Right ventricle myocardium inferior (tissue), 1 donor: ENCODE results near the gene SAXO1. TPM values are rescaled to one million over a fixed set of nuclear protein-coding genes. Genes with fewer than 3 reads are reported as not detected.

ENCODE experiments used
- ATAC-seq: fragments of 200-7000 bp; cut with Tn5 transposase; one replicate; pipeline ENCODE4 v1.9.1; 2020; ENCODE audit warnings: mild to moderate bottlenecking, moderate library complexity
- DNase-seq: peaks from one replicate; pipeline ENCODE4 v3.0.0; 2021; ENCODE audit errors: missing footprints
- intact Hi-C: fragments of 100-400 bp; cut with DNase I; formaldehyde crosslinking; loops from one replicate; pipeline ENCODE4 v1.11.0; 2022
- total RNA-seq: library from RNA; stranded (reverse); fragmentation: NEBNext Ultra II Directional; extraction: Animal tissue kit (Norgen Biotek cat#: 25700); gene quantifications from one replicate; pipeline ENCODE4 v1.2.1, GENCODE V29; 2021
- donor health status: DM: no; HTN: yes; CAD: no; lungs with severe emphysema.

The SAXO1 gene
- total RNA-seq, 1 donor from 2014 or later = not detected

GRCh38 chr9:18925880-18926279, 107.1 kb downstream of the SAXO1 start:
- ATAC-seq (no peak), DNase-seq (no peak)
- intact Hi-C loops = no loop called here

GRCh38 chr9:18923671-18924430, 109.2 kb downstream of the SAXO1 start:
- DNase-seq = no peak
- ATAC-seq = no peak
- intact Hi-C loops = no loop called here

GRCh38 chr9:18923167-18923566, 109.8 kb downstream of the SAXO1 start:
- intact Hi-C loops = no loop called here
- DNase-seq (no peak), ATAC-seq (no peak)

GRCh38 chr9:18922161-18922885, 110.7 kb downstream of the SAXO1 start:
- no peak for ATAC-seq
- no peak for DNase-seq
- intact Hi-C loops = no loop called here

- intact Hi-C loops = no loop called here
- ATAC-seq = no peak
These were observed 111.5 kb downstream of the SAXO1 start for GRCh38 chr9:18921366-18922075.

GRCh38 chr9:18920141-18921084, 112.6 kb downstream of the SAXO1 start:
- intact Hi-C loops = no loop called here
- ATAC-seq (no peak), DNase-seq (no peak)

More at GRCh38 chr9:18921366-18922075, 111.5 kb downstream of the SAXO1 start:
- no peak for DNase-seq

- intact Hi-C loops = no loop called here
- DNase-seq (no peak), ATAC-seq (no peak)
These were observed 121.2 kb downstream of the SAXO1 start for GRCh38 chr9:18911714-18912342.

- ATAC-seq = no peak
- no peak for DNase-seq
These were observed 122.1 kb downstream of the SAXO1 start for GRCh38 chr9:18910916-18911315.

GRCh38 chr9:18910435-18910834, 122.6 kb downstream of the SAXO1 start:
- ATAC-seq (no peak), DNase-seq (no peak)
- intact Hi-C loops = no loop called here

More at GRCh38 chr9:18910916-18911315, 122.1 kb downstream of the SAXO1 start:
- intact Hi-C loops = no loop called here

GRCh38 chr9:18909140-18910018, 123.6 kb downstream of the SAXO1 start:
- intact Hi-C loops = no loop called here
- ATAC-seq = no peak

GRCh38 chr9:18907927-18908625, 124.9 kb downstream of the SAXO1 start:
- ATAC-seq = no peak
- intact Hi-C loops = no loop called here
- DNase-seq = no peak

More at GRCh38 chr9:18909140-18910018, 123.6 kb downstream of the SAXO1 start:
- no peak for DNase-seq

GRCh38 chr9:18906656-18907395, 126.2 kb downstream of the SAXO1 start:
- ATAC-seq = no peak
- no peak for DNase-seq
- intact Hi-C loops = no loop called here

- ATAC-seq (no peak), DNase-seq (no peak)
- intact Hi-C loops = no loop called here
These were observed 127.0 kb downstream of the SAXO1 start for GRCh38 chr9:18905883-18906629.

GRCh38 chr9:18905028-18905882, 127.8 kb downstream of the SAXO1 start:
- no peak for ATAC-seq
- no peak for DNase-seq
- intact Hi-C loops = no loop called here
